H1 (cell line): ENCODE results near the gene C1orf174.

Experiments
- ATF2 ChIP-seq: IDR thresholded peaks from 2 replicates; pipeline ENCODE4 v1.6.1; 2012; ENCODE audit warnings: low read length, inconsistent platforms
- BRCA1 ChIP-seq: IDR thresholded peaks from 2 replicates; pipeline ENCODE4 v1.6.1; 2012; ENCODE audit warnings: low read depth, low read length, improper control_type of control experiment
- E2F6 ChIP-seq: IDR thresholded peaks from 2 replicates; pipeline ENCODE4 v1.6.1; 2012; ENCODE audit warnings: inconsistent platforms
- EP300 ChIP-seq, 2 experiments: IDR thresholded peaks; 1 replicate in 1 of 2; 2 replicates in 1 of 2; pipeline ENCODE4 v1.6.1; 2011 to 2012; ENCODE audit warnings: low read depth in 2 of 2, low read length in 2 of 2, mild to moderate bottlenecking in 2 of 2, borderline replicate concordance in 1 of 2, inconsistent platforms in 1 of 2, moderate library complexity in 1 of 2
- KDM1A ChIP-seq: fragments of 200-600, 300-600 bp; sonication (generic); IDR thresholded peaks from 2 replicates; pipeline ENCODE4 v1.7.1; 2016; ENCODE audit warnings: mild to moderate bottlenecking, low read length, borderline replicate concordance
- POLR2A ChIP-seq, 2 experiments: IDR thresholded peaks; 1 replicate in 1 of 2; 2 replicates in 1 of 2; pipeline ENCODE4 v1.6.1; 2011; ENCODE audit warnings: low read depth in 2 of 2, low read length in 2 of 2, mild to moderate bottlenecking in 2 of 2; ENCODE audit errors: control extremely low read depth in 1 of 2
- RAD21 ChIP-seq, 2 experiments: IDR thresholded peaks in 1 of 2; conservative IDR thresholded peaks in 1 of 2; 2 replicates each; pipeline ENCODE4 v1.6.1; 2011; ENCODE audit warnings: low read depth in 2 of 2, low read length in 2 of 2, improper control_type of control experiment in 1 of 2, inconsistent platforms in 1 of 2, mild to moderate bottlenecking in 1 of 2, moderate library complexity in 1 of 2
- SIN3A ChIP-seq, 2 experiments: IDR thresholded peaks in 1 of 2; conservative IDR thresholded peaks in 1 of 2; 2 replicates each; pipeline ENCODE4 v1.6.1; 2011 to 2012; ENCODE audit warnings: low read length in 2 of 2, improper control_type of control experiment in 1 of 2, low read depth in 1 of 2, mild to moderate bottlenecking in 1 of 2
- SP1 ChIP-seq: IDR thresholded peaks from 2 replicates; pipeline ENCODE4 v1.6.1; 2011; ENCODE audit warnings: low read depth, low read length
- YY1 ChIP-seq: IDR thresholded peaks from 2 replicates; pipeline ENCODE4 v1.6.1; 2011; ENCODE audit warnings: low read depth, mild to moderate bottlenecking, low read length
- ZNF274 ChIP-seq: IDR thresholded peaks from 2 replicates; pipeline ENCODE4 v1.7.0; 2012; ENCODE audit warnings: low read length, borderline replicate concordance; ENCODE audit errors: extremely low read depth
- TF ChIP-seq, protein P1 (sequence below), 3 experiments: IDR thresholded peaks; 1 replicate in 2 of 3; 2 replicates in 1 of 3; pipeline versions ENCODE4 v1.5.1 to v1.6.1; 2011; ENCODE audit warnings: low read length in 3 of 3, mild to moderate bottlenecking in 3 of 3, inconsistent platforms in 2 of 3, low read depth in 1 of 3, moderate library complexity in 1 of 3; ENCODE audit not compliant: insufficient read depth in 1 of 3; ENCODE audit errors: control extremely low read depth in 1 of 3

DNA sequence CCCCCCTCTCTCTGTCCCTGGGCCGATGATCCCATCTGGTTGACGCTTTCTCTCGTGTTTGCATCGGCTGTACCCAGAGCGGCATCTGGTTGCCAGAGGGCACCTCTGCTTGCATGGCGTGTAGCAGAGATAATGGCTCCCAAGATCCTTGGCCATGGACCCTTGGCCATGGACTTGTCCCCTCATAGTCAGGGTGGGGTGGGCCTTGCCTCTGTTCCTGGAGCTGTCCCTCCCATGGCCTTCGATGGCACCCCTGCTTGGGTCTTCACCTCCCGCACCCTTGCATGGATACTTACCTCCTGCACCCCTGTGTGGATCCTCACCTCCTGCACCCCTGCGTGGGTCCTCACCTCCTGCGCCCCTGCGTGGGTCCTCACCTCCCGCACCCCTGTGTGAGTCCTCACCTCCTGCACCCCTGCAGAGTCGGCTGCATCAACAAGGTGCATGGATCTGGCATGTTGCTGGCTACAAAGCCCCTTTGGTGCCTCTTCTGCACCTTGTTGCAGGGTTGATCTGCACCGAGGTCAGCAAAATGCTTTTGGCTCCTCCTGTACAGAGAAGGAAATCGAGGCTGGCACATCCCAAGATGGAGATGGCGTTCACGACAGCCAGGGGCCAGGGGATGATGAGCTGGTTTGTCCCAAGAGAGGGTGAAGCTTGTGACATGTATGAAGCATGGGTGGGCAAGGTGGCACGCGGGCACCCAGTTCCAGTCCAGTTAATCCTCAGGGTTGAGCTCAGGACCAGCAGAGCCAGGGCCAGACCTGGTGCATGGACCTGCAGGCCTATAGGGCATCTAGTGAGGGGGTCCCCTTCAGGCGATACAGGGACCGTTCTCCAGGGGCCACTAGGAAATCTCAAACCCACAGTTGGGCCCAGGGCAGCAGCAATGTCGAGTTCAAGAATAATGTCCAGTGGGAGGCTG is 46.1 kb upstream of the C1orf174 start:
- no peak for TF ChIP-seq YY1
- TF ChIP-seq, protein P1, sequence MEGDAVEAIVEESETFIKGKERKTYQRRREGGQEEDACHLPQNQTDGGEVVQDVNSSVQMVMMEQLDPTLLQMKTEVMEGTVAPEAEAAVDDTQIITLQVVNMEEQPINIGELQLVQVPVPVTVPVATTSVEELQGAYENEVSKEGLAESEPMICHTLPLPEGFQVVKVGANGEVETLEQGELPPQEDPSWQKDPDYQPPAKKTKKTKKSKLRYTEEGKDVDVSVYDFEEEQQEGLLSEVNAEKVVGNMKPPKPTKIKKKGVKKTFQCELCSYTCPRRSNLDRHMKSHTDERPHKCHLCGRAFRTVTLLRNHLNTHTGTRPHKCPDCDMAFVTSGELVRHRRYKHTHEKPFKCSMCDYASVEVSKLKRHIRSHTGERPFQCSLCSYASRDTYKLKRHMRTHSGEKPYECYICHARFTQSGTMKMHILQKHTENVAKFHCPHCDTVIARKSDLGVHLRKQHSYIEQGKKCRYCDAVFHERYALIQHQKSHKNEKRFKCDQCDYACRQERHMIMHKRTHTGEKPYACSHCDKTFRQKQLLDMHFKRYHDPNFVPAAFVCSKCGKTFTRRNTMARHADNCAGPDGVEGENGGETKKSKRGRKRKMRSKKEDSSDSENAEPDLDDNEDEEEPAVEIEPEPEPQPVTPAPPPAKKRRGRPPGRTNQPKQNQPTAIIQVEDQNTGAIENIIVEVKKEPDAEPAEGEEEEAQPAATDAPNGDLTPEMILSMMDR (IDR thresholded peaks at IDR 0.05; ENCODE audit: control extremely low read depth in 1 of 3, insufficient read depth in 1 of 3, low read depth in 1 of 3, low read length in 3 of 3): no peak
- no peak for TF ChIP-seq POLR2A (IDR thresholded peaks at IDR 0.05; ENCODE audit: control extremely low read depth in 1 of 2, low read depth in 2 of 2, low read length in 2 of 2)
- no peak for TF ChIP-seq RAD21 (IDR thresholded peaks at IDR 0.05 in 1 of 2, conservative IDR thresholded peaks at IDR 0.05 in 1 of 2; ENCODE audit: low read depth in 2 of 2, low read length in 2 of 2)
- TF ChIP-seq ZNF274: no peak
- no peak for TF ChIP-seq BRCA1
- no peak for TF ChIP-seq ATF2
- no peak for TF ChIP-seq EP300 (IDR thresholded peaks at IDR 0.05; ENCODE audit: borderline replicate concordance in 1 of 2, low read depth in 2 of 2, low read length in 2 of 2)
- TF ChIP-seq E2F6: no peak
- no peak for TF ChIP-seq KDM1A
- TF ChIP-seq SIN3A (conservative IDR thresholded peaks at IDR 0.05 in 1 of 2, IDR thresholded peaks at IDR 0.05 in 1 of 2; ENCODE audit: low read depth in 1 of 2, low read length in 2 of 2): no peak
- TF ChIP-seq SP1: no peak
